Panc1 (cell line): ENCODE measurements around the gene SLIT1.
A peak's percentile ranks its signal among the peaks of the same experiment; 100 is the strongest.

ENCODE experiments used
- CTCF ChIP-seq: fragments of 450-650 bp; IDR thresholded peaks from 2 replicates; pipeline ENCODE4 v1.5.1; 2017; ENCODE audit warnings: mild to moderate bottlenecking
- POLR2AphosphoS5 ChIP-seq: IDR thresholded peaks from 2 replicates; pipeline ENCODE4 v1.6.1; 2012; ENCODE audit warnings: mild to moderate bottlenecking, low read depth, low read length, moderate library complexity
- REST ChIP-seq, 2 experiments: IDR thresholded peaks; 2 replicates each; pipeline ENCODE4 v1.6.1; 2011 to 2012; ENCODE audit warnings: low read depth in 2 of 2, control low read depth in 1 of 2, low read length in 1 of 2, mild to moderate bottlenecking in 1 of 2, moderate library complexity in 1 of 2; ENCODE audit not compliant: insufficient read depth in 1 of 2
- SIN3A ChIP-seq: IDR thresholded peaks from 2 replicates; pipeline ENCODE4 v1.6.1; 2012; ENCODE audit warnings: low read depth, mild to moderate bottlenecking, low read length, moderate library complexity, borderline replicate concordance; ENCODE audit not compliant: insufficient read depth

GRCh38 chr10:97081621-97082235 is 104.0 kb downstream of the SLIT1 start:
- TF ChIP-seq CTCF (peak; percentile 82; the same call in 1 of the 2 replicates), POLR2AphosphoS5 (no peak), REST (IDR thresholded peaks at IDR 0.05; ENCODE audit: insufficient read depth in 1 of 2, low read depth in 2 of 2, low read length in 1 of 2) (peak; percentile 99 to 100), SIN3A (no peak)
